WTC11 (cell line): ENCODE measurements around the gene NIPA2. TPM values are rescaled to one million over a fixed set of nuclear protein-coding genes. Genes with fewer than 3 reads are reported as not detected.

Source experiments
- ATAC-seq: fragments of 200-7000 bp; cut with Tn5 transposase; 2 replicates; pipeline ENCODE4 v1.10.0; 2021; ENCODE audit warnings: mild to moderate bottlenecking, moderate library complexity
- CTCF ChIA-PET: fragments of 300-600 bp; sonication (Branson Sonifier 250); formaldehyde crosslinking; loops from one replicate; lab custom pipeline; 2021; ENCODE audit warnings: antibody characterized with exemption; lab: Charles Lee
- POLR2A ChIA-PET: fragments of 350-600 bp; sonication (Branson Sonifier 250); formaldehyde crosslinking; loops from one replicate; lab custom pipeline; 2021; ENCODE audit warnings: antibody characterized with exemption; lab: Charles Lee
- DNase-seq: peaks from one replicate; pipeline ENCODE4 v3.0.0; 2021; ENCODE audit warnings: low spot score
- H3K27ac Mint-ChIP-seq: 2 replicates; pipeline ENCODE4 v1.8.0; 2021; ENCODE audit warnings: mixed read lengths
- H3K27me3 Mint-ChIP-seq: 2 replicates; pipeline ENCODE4 v1.8.0; 2021; ENCODE audit warnings: low read depth, mild to moderate bottlenecking, moderate library complexity, mixed read lengths
- H3K36me3 Mint-ChIP-seq: 2 replicates; pipeline ENCODE4 v1.8.0; 2021; ENCODE audit warnings: mixed read lengths
- H3K4me1 Mint-ChIP-seq: 2 replicates; pipeline ENCODE4 v1.8.0; 2022; ENCODE audit warnings: mixed read lengths
- H3K4me3 Mint-ChIP-seq: 2 replicates; pipeline ENCODE4 v1.8.0; 2021; ENCODE audit warnings: mild to moderate bottlenecking, moderate library complexity, mixed read lengths
- H3K9me3 Mint-ChIP-seq: 2 replicates; pipeline ENCODE4 v1.8.0; 2021; ENCODE audit warnings: mixed read lengths
- ATF2 ChIP-seq: sonication (generic); formaldehyde crosslinking; IDR thresholded peaks from 2 replicates; pipeline ENCODE4 v1.8.1; 2022; ENCODE audit warnings: low read depth, missing genetic modification reagents, borderline replicate concordance
- CREB1 ChIP-seq: sonication (generic); formaldehyde crosslinking; IDR thresholded peaks from 2 replicates; pipeline ENCODE4 v1.8.0; 2023; ENCODE audit warnings: mild to moderate bottlenecking, missing genetic modification reagents
- CREM ChIP-seq: sonication (generic); formaldehyde crosslinking; IDR thresholded peaks from 2 replicates; pipeline ENCODE4 v1.8.1; 2022; ENCODE audit warnings: mild to moderate bottlenecking, missing genetic modification reagents, moderate library complexity
- E2F4 ChIP-seq: sonication (generic); formaldehyde crosslinking; IDR thresholded peaks from 2 replicates; pipeline ENCODE4 v1.8.1; 2022; ENCODE audit warnings: low read depth, mild to moderate bottlenecking, moderate library complexity, missing genetic modification reagents, borderline replicate concordance
- ESRRA ChIP-seq: sonication (generic); formaldehyde crosslinking; IDR thresholded peaks from 2 replicates; pipeline ENCODE4 v1.8.1; 2022; ENCODE audit warnings: mild to moderate bottlenecking, missing genetic modification reagents, borderline replicate concordance
- FOXJ3 ChIP-seq: sonication (generic); formaldehyde crosslinking; IDR thresholded peaks from 2 replicates; pipeline ENCODE4 v1.9.0; 2021; ENCODE audit warnings: missing genetic modification reagents, mild to moderate bottlenecking, borderline replicate concordance
- FOXP4 ChIP-seq: sonication (generic); formaldehyde crosslinking; IDR thresholded peaks from 2 replicates; pipeline ENCODE4 v1.8.0; 2022; ENCODE audit warnings: mild to moderate bottlenecking, missing genetic modification reagents
- GABPB1 ChIP-seq: sonication (generic); formaldehyde crosslinking; IDR thresholded peaks from 2 replicates; pipeline ENCODE4 v1.8.1; 2023; ENCODE audit warnings: mild to moderate bottlenecking, missing genetic modification reagents
- IRF2 ChIP-seq: sonication (generic); formaldehyde crosslinking; IDR thresholded peaks from 2 replicates; pipeline ENCODE4 v1.8.0; 2022; ENCODE audit warnings: low read depth, missing genetic modification reagents, borderline replicate concordance
- JAZF1 ChIP-seq: fragments of 250-450 bp; sonication (Bioruptor Pico); IDR thresholded peaks from 2 replicates; pipeline ENCODE4 v1.9.0; 2021; ENCODE audit warnings: moderate library complexity, mild to moderate bottlenecking, inconsistent platforms
- NFATC4 ChIP-seq: fragments of 250-450 bp; sonication (Bioruptor Pico); IDR thresholded peaks from 2 replicates; pipeline ENCODE4 v1.9.0; 2021; ENCODE audit warnings: mild to moderate bottlenecking
- NR3C1 ChIP-seq: sonication (generic); formaldehyde crosslinking; conservative IDR thresholded peaks from 2 replicates; pipeline ENCODE4 v1.8.1; 2023; ENCODE audit warnings: low read depth, mild to moderate bottlenecking, missing genetic modification reagents
- PRRX2 ChIP-seq: fragments of 250-450 bp; sonication (Bioruptor Pico); IDR thresholded peaks from 2 replicates; pipeline ENCODE4 v1.8.0; 2021; ENCODE audit warnings: mild to moderate bottlenecking
- TP53 ChIP-seq: sonication (generic); formaldehyde crosslinking; IDR thresholded peaks from 2 replicates; pipeline ENCODE4 v1.8.1; 2023; ENCODE audit warnings: mild to moderate bottlenecking, missing genetic modification reagents
- USF1 ChIP-seq: sonication (generic); formaldehyde crosslinking; IDR thresholded peaks from 2 replicates; pipeline ENCODE4 v1.8.0; 2022; ENCODE audit warnings: mild to moderate bottlenecking, missing genetic modification reagents
- ZBTB21 ChIP-seq: sonication (generic); formaldehyde crosslinking; IDR thresholded peaks from 2 replicates; pipeline ENCODE4 v1.8.1; 2023; ENCODE audit warnings: mild to moderate bottlenecking, missing genetic modification reagents, borderline replicate concordance
- ZNF317 ChIP-seq: sonication (generic); formaldehyde crosslinking; IDR thresholded peaks from 2 replicates; pipeline ENCODE4 v1.8.1; 2023; ENCODE audit warnings: low read depth, mild to moderate bottlenecking, moderate library complexity, missing genetic modification reagents, borderline replicate concordance
- total RNA-seq: library from RNA; stranded (reverse); gene quantifications from 3 replicates; pipeline ENCODE4 v1.2.3, GENCODE V29; 2021
- TF ChIP-seq, protein P1 (sequence below): fragments of 250-450 bp; sonication (Bioruptor Pico); conservative IDR thresholded peaks from 2 replicates; pipeline ENCODE4 v1.9.0; 2021; ENCODE audit warnings: mild to moderate bottlenecking
- TF ChIP-seq, protein P2 (sequence below): sonication (generic); formaldehyde crosslinking; IDR thresholded peaks from 2 replicates; pipeline ENCODE4 v1.8.1; 2023; ENCODE audit warnings: mild to moderate bottlenecking, missing genetic modification reagents

The NIPA2 gene
- total RNA-seq, 1 experiment from 2014 or later: 79.5 TPM

- ATAC-seq: no peak
- TF ChIP-seq CREB1: no peak
- TF ChIP-seq, protein P1, sequence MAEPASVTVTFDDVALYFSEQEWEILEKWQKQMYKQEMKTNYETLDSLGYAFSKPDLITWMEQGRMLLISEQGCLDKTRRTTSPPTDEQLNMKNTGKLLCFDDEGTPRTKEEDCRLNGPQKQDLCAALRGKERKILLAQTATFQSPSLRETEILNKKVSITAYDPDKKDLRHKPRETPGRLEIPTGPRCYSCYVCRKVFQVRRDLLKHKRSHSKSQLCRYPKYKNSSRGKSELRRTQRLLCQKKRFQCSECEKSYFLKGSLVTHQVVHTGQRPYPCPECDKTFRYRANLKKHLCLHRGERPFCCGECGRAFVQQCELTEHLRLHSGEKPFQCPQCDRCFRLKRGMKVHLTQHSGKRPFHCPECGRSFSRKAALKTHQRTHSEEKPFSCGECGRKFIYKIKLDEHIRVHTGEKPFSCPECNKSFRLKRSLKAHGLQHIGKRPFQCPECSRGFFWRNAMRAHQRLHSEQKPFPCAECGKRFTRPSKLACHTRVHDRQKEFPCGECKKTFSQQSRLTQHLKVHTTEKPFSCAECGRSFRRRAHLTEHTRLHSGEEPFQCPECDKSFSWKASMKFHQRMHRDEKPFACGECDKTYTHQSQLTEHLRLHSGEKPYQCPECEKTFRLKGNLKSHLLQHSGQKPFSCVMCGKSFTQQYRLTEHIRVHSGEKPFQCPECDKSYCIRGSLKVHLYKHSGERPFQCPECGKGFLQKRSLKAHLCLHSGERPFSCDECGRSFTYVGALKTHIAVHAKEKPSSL (CRISPR knock-in tag): no peak
- TF ChIP-seq NFATC4 (CRISPR knock-in tag): no peak
- no peak for TF ChIP-seq ZBTB21
- TF ChIP-seq IRF2: no peak
- no peak for TF ChIP-seq ATF2 (CRISPR knock-in tag)
- TF ChIP-seq FOXJ3 (CRISPR knock-in tag): no peak
- no peak for TF ChIP-seq ESRRA (CRISPR knock-in tag)
- CTCF ChIA-PET: no interaction called here
Measured at GRCh38 chr15:22794063-22794462, 44.4 kb upstream of the NIPA2 start.

GRCh38 chr15:22794621-22795167 lies 43.8 kb upstream of the NIPA2 start:
- no peak for TF ChIP-seq TP53 (CRISPR knock-in tag)
- TF ChIP-seq GABPB1: no peak
- TF ChIP-seq, all 79 proteins: peak for 0
- no peak for DNase-seq
- ChIA-PET CTCF (interaction anchor here (1.4 kb wide), 1 partner anchor 17 kb away, joined by 3 read pairs; no protein-coding TSS in a partner anchor), POLR2A (no interaction called here)
- Mint-ChIP-seq H3K27me3 (no peaks in the 10 kb centered on the region), H3K4me3 (no peak overlapping the region), H3K27ac (peak overlapping the region; percentile 8; the same call in 1 of the 2 replicates), H3K4me1 (peaks cover 20% of the 10 kb centered on the region), H3K9me3 (peaks cover 4% of the 10 kb centered on the region), H3K36me3 (peaks cover 11% of the 10 kb centered on the region; the same call in 1 of the 2 replicates)
- ATAC-seq: no peak

More at GRCh38 chr15:22794063-22794462, 44.4 kb upstream of the NIPA2 start:
- DNase-seq: no peak
- H3K9me3 Mint-ChIP-seq: peaks cover 9% of the 10 kb centered on the region
- H3K36me3 Mint-ChIP-seq: peaks cover 15% of the 10 kb centered on the region
- no peak overlapping the region for H3K27ac Mint-ChIP-seq
- peaks cover 20% of the 10 kb centered on the region for H3K4me1 Mint-ChIP-seq
- H3K4me3 Mint-ChIP-seq: no peak overlapping the region
- POLR2A ChIA-PET: no interaction called here
- peaks cover 3% of the 10 kb centered on the region; the same call in 1 of the 2 replicates for H3K27me3 Mint-ChIP-seq

DNA sequence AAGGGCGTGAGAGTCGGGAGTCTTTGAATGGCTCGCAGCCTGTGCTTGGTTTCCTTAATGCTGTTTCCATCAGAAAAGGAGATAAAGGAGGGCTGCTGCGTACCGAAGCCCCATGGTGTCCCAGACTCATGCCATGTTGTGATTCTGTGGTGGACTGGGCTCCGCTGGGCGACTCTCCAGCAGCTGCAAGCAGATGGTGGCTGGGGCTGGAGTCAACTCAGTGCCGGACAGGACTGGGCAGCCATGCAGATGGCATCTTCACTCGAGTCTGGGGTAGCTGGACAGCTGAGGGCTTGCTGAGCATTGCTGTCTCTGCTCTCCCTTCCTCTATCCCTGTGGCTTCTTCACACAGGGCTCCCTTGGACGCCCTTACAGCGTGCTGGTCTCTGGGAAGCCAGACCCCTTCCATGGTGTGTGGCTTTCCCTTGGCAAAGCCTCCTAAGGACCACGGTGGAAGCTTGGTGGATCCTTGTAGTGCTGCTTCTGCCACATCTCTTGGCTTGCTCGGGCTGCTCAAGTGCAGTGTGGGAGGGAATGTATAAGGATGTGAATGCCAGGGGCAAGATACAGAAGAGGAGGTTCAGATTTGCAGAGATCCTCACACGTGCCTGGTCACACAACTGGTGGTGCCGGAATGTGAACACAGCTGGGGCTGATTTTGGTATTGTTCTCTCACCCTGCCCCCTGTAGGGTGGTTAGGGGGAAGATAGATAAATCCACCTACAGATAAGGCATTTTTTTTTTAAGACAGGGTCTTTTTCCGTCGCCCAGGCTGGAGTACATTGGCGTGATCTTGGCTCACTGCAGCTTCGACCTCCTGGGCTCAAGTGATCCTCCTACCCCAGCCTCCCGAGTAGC lies 43.0 kb upstream of the NIPA2 start:
- ChIA-PET POLR2A (no interaction called here), CTCF (interaction anchor here (1.4 kb wide), 1 partner anchor 16 kb away, joined by 3 read pairs; no protein-coding TSS in a partner anchor)
- Mint-ChIP-seq H3K36me3 (peaks cover 11% of the 10 kb centered on the region; the same call in 1 of the 2 replicates), H3K27me3 (no peaks in the 10 kb centered on the region), H3K4me1 (peaks cover 26% of the 10 kb centered on the region), H3K4me3 (no peak overlapping the region), H3K9me3 (peaks cover 4% of the 10 kb centered on the region), H3K27ac (peak overlapping the region; percentile 64)
- no peak for DNase-seq
- peak; percentile 26; the same call in 1 of the 2 replicates for ATAC-seq
- TF ChIP-seq USF1 (CRISPR knock-in tag): no peak
- no peak for TF ChIP-seq FOXP4 (CRISPR knock-in tag)
- no peak for TF ChIP-seq JAZF1
- TF ChIP-seq, protein P2, sequence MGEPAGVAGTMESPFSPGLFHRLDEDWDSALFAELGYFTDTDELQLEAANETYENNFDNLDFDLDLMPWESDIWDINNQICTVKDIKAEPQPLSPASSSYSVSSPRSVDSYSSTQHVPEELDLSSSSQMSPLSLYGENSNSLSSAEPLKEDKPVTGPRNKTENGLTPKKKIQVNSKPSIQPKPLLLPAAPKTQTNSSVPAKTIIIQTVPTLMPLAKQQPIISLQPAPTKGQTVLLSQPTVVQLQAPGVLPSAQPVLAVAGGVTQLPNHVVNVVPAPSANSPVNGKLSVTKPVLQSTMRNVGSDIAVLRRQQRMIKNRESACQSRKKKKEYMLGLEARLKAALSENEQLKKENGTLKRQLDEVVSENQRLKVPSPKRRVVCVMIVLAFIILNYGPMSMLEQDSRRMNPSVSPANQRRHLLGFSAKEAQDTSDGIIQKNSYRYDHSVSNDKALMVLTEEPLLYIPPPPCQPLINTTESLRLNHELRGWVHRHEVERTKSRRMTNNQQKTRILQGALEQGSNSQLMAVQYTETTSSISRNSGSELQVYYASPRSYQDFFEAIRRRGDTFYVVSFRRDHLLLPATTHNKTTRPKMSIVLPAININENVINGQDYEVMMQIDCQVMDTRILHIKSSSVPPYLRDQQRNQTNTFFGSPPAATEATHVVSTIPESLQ (CRISPR knock-in tag): no peak
- no peak for TF ChIP-seq ZNF317
- TF ChIP-seq NR3C1 (CRISPR knock-in tag): no peak
- no peak for TF ChIP-seq CREB1
- TF ChIP-seq E2F4: no peak
- no peak for TF ChIP-seq PRRX2 (CRISPR knock-in tag)
- no peak for TF ChIP-seq CREM
